ENCODE results near the gene TRIM71. TPM values are rescaled to one million over a fixed set of nuclear protein-coding genes. Genes with fewer than 3 reads are reported as not detected.
A peak's percentile ranks its signal among the peaks of the same experiment; 100 is the strongest.

TRIM71 gene
- polyA plus RNA-seq, 3 donors: 0.02 to 0.33 (median 0.06) TPM

GRCh38 chr3:32886296-32886695 is 68.5 kb downstream of the TRIM71 start:
- peaks cover 4% of the 10 kb centered on the region for H3K79me2 ChIP-seq (ENCODE audit: insufficient read depth, low read length)
- TF ChIP-seq CTCF (IDR thresholded peaks at IDR 0.05): no peak
- Mint-ChIP-seq H3K9me3 (peaks cover 0 to 2% (median 0%) of the 10 kb centered on the region in 7 donors), H3K36me3 (peaks cover 17 to 29% of the 10 kb centered on the region in 2 donors), H3K4me3 (no peak overlapping the region), H3K27me3 (ENCODE audit: low read depth in 3 of 3) (peaks cover 0 to 1% (median 0%) of the 10 kb centered on the region in 3 donors), H3K27ac (peak overlapping the region in 1 of 7 donors; percentile 47), H3K4me1 (peaks cover 32% of the 10 kb centered on the region)
- no peak overlapping the region for H3K4me2 ChIP-seq (replicated peaks; ENCODE audit: extremely low read depth, low read length, poor library complexity, severe bottlenecking)
- H3K9me3 ChIP-seq (replicated peaks in 1 of 2; ENCODE audit: control insufficient read depth in 1 of 2, insufficient read depth in 1 of 2, low read length in 2 of 2): no peaks in the 10 kb centered on the region
- no peaks in the 10 kb centered on the region for H4K20me1 ChIP-seq (ENCODE audit: insufficient read depth, low read length)
- H3K27me3 ChIP-seq (ENCODE audit: control insufficient read depth in 2 of 2, insufficient read depth in 2 of 2, low read length in 2 of 2): no peaks in the 10 kb centered on the region
- no peak overlapping the region for H3K27ac ChIP-seq (ENCODE audit: low read depth in 1 of 2, low read length in 2 of 2)
- peaks cover 14 to 17% of the 10 kb centered on the region in 2 donors for H3K4me1 ChIP-seq (ENCODE audit: control insufficient read depth in 1 of 2, insufficient read depth in 2 of 2, low read length in 2 of 2)
- H3K9ac ChIP-seq (ENCODE audit: insufficient read depth, low read length, poor library complexity, severe bottlenecking): no peak overlapping the region
- DNase-seq: no peak
- intact Hi-C loops (cut with micrococcal nuclease): no loop called here
- H2AFZ ChIP-seq (ENCODE audit: insufficient read depth, low read depth, low read length, poor library complexity, severe bottlenecking): no peak overlapping the region
- no peak overlapping the region for H3K4me3 ChIP-seq (replicated peaks in 1 of 3; ENCODE audit: low read depth in 2 of 3, low read length in 3 of 3)
- WGBS (ENCODE audit: insufficient coverage): 0% methylated on average over 1 of the region's 4 CpGs
- peaks cover 12 to 14% of the 10 kb centered on the region in 2 donors for H3K36me3 ChIP-seq (replicated peaks in 1 of 2; ENCODE audit: control insufficient read depth in 1 of 2, insufficient read depth in 2 of 2, low read length in 2 of 2)

- no peak overlapping the region for H3K4me3 Mint-ChIP-seq
- peaks cover 21 to 35% of the 10 kb centered on the region in 2 donors for H3K36me3 Mint-ChIP-seq
- no peaks in the 10 kb centered on the region for H3K9me3 ChIP-seq (replicated peaks in 1 of 2; ENCODE audit: control insufficient read depth in 1 of 2, insufficient read depth in 1 of 2, low read length in 2 of 2)
- H3K79me2 ChIP-seq (ENCODE audit: insufficient read depth, low read length): peaks cover 4% of the 10 kb centered on the region
- no peaks in the 10 kb centered on the region for H4K20me1 ChIP-seq (ENCODE audit: insufficient read depth, low read length)
- no peak overlapping the region for H3K9ac ChIP-seq (ENCODE audit: insufficient read depth, low read length, poor library complexity, severe bottlenecking)
- no peak overlapping the region for H3K4me2 ChIP-seq (replicated peaks; ENCODE audit: extremely low read depth, low read length, poor library complexity, severe bottlenecking)
- H3K27me3 Mint-ChIP-seq (ENCODE audit: low read depth in 3 of 3): peaks cover 0 to 1% (median 0%) of the 10 kb centered on the region in 3 donors
- peaks cover 14 to 17% of the 10 kb centered on the region in 2 donors for H3K4me1 ChIP-seq (ENCODE audit: control insufficient read depth in 1 of 2, insufficient read depth in 2 of 2, low read length in 2 of 2)
- no peaks in the 10 kb centered on the region for H3K27me3 ChIP-seq (ENCODE audit: control insufficient read depth in 2 of 2, insufficient read depth in 2 of 2, low read length in 2 of 2)
- H2AFZ ChIP-seq (ENCODE audit: insufficient read depth, low read depth, low read length, poor library complexity, severe bottlenecking): no peak overlapping the region
- no peak overlapping the region for H3K4me3 ChIP-seq (replicated peaks in 1 of 3; ENCODE audit: low read depth in 2 of 3, low read length in 3 of 3)
- TF ChIP-seq CTCF (IDR thresholded peaks at IDR 0.05): no peak
- intact Hi-C loops (cut with micrococcal nuclease): no loop called here
- H3K27ac Mint-ChIP-seq: no peak overlapping the region
- 100% methylated on average over 1 of the region's 3 CpGs for WGBS (ENCODE audit: insufficient coverage)
- H3K36me3 ChIP-seq (replicated peaks in 1 of 2; ENCODE audit: control insufficient read depth in 1 of 2, insufficient read depth in 2 of 2, low read length in 2 of 2): peaks cover 17 to 19% of the 10 kb centered on the region in 2 donors
- no peak overlapping the region for H3K27ac ChIP-seq (ENCODE audit: low read depth in 1 of 2, low read length in 2 of 2)
- H3K9me3 Mint-ChIP-seq: peaks cover 0 to 2% (median 0%) of the 10 kb centered on the region in 7 donors
- peaks cover 30% of the 10 kb centered on the region for H3K4me1 Mint-ChIP-seq
- no peak for DNase-seq
These were observed 69.1 kb downstream of the TRIM71 start for GRCh38 chr3:32886911-32887310.

Measured in CD14-positive monocyte (primary cell).